HG03521 (cell line): ENCODE measurements around the gene RFX5.
A peak's percentile ranks its signal among the peaks of the same experiment; 100 is the strongest.
"Not testable (repeated sequence)": the region's sequence is repeated elsewhere in the genome, so short reads cannot be mapped to it uniquely, and the experiment has no call there.

ENCODE experiments used
- ATAC-seq: cut with Tn5 transposase; IDR thresholded peaks from one replicate; pipeline ENCODE4 v1.9.1; 2021; ENCODE audit warnings: mild to moderate bottlenecking, moderate library complexity; ENCODE audit not compliant: unreplicated experiment

The RFX5 gene

DNA sequence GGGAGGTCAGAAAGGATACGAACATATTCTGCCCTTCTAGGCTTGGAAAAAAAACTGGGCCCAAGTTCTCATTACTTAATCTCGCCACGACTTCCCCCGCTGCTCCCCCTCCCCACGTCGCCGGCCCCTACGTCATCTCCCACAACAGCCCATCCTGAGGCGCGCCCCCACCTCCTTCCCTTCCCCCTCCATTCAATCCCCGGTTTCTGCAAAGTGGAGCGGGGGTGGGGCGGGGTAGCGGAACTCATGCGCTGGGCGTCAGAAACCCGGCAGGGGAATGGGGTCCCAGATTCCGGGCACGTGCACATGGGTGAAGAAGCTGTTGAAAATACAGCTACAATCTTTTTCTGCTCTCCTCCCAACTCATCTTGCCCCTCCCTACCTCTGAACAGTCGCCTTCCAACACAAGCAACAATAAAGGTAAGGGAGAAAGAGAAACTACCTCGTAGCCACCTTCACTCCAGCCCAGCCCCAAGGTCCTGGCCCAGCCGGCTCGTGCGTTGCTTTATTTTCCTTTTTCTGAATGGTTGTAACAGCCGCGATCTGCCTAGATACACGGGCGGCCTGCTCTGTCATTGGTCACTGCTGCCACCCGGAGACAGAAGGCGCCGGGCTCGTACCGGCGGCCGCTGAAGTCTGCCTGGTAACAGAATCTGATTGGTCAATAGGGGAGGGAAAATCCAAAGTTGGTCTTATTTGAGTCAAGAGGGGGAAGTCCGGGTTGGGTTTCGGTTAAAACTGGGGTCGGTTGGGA is at the start of gene RFX5:
RFX5 (minus strand) TSS at position 484 of the 754 bp plus-strand sequence. CDS start 932 bp downstream, outside the sequence.
- peak; percentile 95 for ATAC-seq

DNA sequence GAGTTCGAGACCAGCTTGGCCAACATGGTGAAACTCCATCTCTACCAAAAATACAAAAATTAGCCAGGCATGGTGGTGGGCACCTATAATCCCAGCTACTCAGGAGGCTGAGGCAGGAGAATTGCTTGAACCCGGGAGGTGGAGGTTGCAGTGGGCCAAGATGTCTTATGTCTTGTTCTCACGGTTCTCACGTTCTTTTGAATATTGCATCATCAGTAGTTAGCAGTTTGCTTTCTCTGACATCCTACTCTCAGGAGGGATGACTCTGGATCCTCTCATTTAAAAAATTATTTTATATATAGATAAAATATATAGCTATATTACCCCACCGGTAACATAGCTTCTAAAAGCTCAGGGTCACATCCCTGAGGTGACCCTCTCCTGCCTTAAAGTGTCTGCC is 49.2 kb upstream of the RFX5 start:
- ATAC-seq: not testable (repeated sequence)

DNA sequence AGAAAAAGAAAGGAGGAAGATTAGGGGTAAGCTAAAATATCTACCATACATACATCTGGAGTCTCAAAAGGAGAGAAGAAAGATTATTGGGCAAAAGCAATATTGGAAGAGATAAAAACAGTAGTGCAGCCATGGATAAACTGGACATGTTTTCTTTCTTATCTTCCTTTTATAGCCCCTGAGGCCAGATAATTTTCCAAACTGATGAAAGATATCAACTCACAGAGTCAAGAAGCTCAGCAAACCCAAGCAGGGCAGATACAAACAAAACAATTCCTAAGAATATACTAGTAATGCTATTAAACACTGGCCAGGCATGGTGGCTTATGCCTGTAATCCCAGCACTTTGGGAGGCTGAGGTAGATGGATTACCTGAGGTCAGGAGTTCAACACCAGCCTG is 46.5 kb upstream of the RFX5 start:
- ATAC-seq: no peak

DNA sequence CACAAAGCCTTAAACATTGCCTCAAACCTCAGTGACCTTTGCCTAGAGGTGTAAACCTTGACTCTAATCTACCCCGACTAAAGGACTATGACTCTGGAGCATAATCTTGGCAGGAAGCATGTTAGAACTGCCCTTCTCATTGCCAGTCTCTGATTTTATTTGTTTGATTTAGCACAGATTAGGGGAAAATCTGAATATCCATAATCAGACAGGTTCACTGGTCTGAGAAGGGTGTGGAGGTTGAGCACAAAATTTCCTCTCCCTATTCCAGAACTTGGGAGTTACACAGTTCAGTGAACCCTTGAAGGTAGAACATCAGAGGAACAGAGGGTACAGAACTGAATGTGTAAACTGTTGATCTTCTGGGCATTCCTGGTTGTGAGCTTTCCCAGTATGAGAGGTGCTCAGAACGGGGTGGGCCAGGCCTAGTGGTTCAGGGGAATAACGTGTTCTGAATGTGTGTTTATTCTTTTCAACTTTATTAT is 44.1 kb upstream of the RFX5 start:
- ATAC-seq: no peak

DNA sequence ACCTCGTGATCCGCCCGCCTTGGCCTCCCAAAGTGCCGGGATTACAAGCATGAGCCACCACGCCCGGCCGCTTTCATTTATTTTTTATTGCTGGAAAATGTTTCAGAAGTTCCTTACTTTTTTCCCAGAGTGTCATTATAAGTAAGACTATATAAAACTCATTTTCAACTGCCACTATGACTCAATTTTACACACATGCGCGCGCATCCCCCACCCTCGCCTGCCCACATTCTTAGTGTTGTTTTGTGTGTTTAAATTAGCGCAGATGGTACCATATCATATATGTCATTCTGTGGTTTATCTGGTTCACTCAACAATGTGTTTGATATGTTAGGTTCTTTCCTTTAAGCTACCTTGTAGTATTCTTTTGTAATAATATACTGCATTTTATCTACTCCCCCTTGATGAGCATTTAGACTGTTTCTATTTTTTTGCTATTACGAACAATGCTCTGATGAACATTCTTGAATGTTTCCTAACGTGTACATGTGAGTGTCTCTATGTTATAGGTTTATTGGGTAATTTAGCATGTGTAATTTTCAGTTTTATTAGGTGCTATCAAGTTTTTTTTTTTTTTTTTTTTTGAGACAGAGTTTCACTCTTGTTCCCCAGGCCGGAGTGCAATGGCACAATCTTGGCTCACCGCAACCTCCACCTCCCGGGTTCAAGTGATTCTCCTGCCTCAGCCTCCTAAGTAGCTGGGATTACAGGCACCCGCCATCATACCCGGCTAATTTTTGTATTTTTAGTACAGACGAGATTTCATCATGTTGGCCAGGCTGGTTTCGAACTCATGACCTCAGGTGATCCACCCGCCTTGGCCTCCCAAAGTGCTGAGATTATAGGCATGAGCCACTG is 43.4 kb upstream of the RFX5 start:
- ATAC-seq: not testable (repeated sequence)

DNA sequence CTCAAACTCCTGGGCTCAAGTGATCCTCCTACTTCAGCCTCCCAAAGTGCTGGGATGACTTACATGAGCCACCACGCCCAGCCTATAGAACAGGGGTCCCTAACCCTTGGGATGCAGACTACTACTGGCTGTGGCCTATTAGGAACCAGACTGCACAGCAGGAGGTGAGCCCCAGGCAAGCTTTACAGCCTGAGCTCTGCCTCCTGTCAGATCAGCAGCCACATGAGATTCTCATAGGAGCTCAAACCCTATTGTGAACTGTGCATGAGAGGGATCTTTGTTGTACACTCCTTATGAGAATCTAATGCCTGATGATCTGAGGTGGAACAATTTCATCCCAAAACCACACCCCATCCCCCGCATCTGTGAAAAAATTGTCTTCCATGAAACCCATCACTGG is 39.0 kb upstream of the RFX5 start:
- no peak for ATAC-seq

DNA sequence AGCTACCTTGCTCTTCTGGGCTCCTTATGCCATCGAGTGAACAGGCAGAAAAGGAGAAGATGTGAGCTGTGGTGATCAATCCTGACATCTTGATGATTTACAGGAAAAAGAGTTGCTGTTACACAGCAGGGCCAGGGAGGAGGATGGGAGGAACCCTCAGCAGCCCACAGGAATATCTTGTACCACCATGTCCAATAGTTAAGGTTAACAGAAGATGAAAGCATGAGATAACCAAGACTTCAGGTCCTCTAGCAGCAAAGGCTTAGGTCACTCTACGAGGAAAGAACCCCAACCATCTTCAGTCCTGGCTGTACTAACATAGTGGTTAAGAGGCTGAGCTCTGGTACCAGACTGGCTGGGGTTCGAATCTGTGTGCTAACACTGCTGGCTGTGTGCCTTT is 37.5 kb upstream of the RFX5 start:
- ATAC-seq: no peak

DNA sequence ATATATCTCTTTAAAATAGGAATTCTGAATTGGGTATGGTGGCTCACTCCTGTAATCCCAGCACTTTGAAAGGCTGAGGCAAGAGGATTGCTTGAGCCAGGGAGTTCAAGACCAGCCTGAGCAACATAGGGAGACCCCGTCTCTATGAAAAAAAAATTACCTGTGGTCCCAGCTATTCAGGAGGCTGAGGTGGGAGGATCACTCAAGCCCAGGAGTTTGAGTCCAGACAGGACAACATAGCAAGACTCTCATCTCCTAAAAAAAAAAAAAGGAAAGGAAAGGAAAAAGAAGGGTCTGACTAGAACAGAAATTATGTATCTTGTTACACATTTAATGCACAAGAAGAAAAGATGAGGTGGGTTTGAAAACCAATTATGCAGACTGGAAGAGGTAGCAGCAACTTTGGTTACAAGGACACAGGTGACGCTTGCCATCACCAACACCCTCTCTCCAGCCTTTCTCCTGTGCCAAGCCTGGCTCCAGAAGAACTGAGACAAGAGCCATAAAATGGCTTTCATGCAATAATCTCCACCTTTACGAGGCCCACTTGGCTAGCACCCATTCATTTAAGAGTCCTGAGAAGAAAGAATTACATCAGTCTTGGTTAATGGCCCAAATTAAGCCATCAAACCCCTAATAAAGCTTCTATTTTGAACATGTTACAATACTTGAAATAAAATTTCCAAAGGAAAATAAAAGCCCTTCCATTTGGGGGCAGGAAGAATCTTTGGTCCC is 30.3 kb upstream of the RFX5 start:
- ATAC-seq: no peak

DNA sequence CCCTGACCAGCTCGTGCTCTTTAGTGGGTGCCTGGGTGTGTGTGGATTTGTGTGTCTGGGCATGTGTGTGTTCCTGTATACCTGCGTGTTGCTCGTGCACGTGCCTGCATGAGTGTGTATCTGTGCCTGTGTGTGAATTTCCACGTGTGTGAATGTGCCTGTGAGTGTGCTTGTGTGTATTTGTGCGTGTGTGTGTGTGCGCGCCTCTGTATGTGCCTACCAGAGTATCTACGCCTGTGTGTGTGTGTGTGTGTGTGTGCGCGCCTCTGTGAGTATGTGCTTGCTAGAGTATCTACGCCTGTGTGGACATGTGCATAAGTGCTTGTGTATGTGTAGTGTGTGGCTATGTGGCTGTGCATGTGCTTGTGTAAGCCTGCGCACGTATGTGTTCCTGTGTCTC is 26.1 kb upstream of the RFX5 start:
- no peak for ATAC-seq

DNA sequence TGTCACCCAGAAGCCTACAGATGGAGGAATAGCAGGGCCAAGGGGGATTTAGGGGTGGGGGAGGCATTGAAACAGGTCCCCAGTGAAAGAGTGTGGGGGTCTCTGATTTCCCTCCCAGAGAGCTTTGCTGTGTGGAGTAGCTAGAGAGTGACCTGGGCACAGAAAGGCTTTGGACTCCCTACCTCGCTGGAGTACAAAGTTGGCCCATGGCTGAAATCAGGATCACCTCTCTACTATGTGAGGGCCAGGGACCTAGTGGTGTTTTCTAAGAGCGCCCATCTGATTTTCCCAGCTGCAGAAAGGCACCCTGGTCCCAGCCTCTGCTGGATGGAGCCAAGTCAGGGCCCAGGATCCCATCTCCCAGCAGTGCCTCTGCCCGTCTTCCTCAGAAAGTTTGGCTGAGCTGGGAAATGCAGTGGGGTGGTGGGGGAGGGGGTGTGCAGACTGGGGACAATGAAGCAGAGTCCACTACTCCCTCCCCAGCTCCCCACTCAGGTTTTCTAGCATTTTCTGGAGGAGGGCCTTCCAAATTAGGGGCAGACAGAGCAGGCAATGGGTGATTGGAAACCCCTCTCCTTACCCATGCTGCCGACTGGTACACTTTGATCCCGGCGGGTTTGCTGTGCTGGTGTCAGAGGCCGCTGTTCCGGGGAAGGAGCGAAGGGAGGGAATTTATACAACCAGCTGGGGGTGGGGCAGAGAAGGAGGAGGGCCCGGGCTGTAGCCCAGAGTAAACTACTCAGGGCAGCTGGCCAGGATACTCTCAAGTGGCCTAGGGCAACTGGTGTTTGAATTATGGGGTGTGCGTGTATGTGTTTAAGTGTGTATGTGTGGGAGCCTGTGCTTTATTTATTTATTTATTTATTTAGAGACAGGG is 25.2 kb upstream of the RFX5 start, which contains the start of gene SELENBP1:
SELENBP1 (minus strand) TSS at position 648 of the 877 bp plus-strand sequence; CDS start at position 584, 64 bp downstream.
- ATAC-seq: no peak

DNA sequence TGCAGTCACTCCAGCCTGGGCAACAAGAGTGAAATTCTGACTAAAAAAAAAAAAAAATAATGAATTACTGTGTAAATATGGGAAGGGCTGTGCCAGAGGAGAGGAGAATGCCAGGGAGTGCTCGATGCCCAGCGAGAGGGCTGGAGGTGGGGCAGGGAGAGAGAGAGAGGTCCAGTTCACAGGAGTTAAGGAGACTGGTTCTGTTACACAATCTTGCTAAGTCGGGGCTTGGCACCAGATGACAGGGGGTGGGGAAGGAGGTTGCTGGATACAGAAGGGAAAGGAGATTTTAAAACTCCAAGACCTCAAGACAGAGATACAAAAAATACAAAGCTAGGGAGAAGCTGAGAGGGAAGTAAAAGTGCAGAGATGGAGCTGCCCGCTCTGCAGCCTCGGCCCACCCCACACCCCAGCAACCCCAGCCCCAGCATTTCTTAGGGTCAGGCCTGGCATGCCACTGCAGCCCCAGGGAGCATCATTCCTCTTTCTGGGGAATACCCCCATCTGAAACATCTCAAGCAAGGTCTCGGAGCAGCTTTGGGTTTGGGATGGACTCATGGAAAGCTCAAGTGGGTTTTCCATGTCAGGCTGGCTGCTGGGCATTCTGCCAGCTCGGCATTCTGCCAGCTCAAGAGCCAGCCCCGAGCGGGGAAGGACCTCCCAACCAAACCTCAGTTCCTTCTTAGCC is 24.5 kb upstream of the RFX5 start:
- ATAC-seq: no peak

DNA sequence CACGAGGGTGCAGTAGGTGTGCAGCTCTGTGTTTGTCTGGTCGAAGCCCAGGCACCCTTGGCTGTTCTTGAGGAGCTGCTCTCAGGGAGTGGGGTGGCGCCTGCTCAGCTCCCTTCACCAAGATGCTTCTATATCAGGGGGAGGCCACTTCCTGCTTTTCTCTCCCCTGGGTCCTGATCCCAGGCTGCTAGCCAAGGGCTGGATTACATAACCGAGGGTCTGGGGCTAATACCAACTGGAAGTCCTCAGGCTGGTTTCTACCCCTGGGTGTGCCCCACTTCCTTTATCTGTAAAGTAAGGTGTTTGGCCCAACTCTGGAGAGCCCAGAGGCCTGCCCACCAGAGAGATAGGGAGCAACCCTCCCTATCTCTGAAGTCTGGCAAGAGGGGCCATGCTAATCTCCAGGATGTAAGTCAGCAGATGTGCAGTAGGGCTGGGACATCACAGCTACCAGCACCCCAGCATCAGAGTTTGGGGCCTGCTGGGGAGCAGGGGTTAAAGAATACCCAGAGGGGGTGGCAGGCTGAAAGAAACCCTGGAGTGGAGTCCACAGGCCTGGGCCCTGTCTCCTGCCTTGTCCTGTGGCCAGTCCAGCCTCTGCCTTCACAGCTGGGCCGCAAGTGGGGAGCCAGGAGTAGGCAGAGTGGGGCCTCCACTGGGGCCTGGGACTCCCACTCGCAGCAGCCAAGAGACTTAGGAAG is 23.3 kb upstream of the RFX5 start:
- ATAC-seq: no peak

DNA sequence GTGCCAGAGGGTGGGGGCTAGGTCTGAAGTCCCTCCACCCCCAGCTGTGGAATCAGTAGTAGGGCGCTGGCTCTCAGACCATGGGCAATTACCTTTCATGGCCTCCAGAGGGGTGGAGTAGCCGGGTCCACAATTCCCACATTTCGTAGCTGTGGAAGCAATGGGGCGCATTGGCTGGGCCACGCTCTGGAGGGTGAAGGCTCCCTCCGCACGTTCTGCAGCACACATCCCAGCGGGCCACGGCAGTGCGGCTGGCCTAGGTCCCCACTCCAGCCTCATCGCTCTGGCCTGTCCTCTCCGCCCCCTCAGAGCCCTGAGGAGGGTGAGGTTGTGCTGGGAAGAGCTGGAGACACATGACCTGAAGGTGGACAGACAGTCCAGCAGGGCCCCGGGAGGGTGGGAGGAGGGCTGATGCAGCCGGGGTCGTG is 22.6 kb upstream of the RFX5 start:
- ATAC-seq: no peak

DNA sequence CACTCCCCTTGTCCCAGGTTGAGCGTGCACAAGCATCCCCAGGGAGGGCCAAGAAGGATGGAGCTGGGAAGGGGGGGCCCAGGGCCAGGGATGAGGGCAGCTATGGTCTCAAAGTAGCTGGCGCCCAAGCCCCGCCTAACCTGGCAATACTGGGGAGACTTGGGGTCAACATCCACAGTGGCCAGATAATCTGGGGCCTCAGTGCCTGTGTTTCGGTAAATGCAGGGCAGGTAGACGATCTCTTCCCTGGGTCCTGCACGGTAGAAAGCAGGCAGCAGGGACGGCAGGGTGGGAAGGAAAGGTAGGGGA is 22.2 kb upstream of the RFX5 start:
- ATAC-seq: no peak

DNA sequence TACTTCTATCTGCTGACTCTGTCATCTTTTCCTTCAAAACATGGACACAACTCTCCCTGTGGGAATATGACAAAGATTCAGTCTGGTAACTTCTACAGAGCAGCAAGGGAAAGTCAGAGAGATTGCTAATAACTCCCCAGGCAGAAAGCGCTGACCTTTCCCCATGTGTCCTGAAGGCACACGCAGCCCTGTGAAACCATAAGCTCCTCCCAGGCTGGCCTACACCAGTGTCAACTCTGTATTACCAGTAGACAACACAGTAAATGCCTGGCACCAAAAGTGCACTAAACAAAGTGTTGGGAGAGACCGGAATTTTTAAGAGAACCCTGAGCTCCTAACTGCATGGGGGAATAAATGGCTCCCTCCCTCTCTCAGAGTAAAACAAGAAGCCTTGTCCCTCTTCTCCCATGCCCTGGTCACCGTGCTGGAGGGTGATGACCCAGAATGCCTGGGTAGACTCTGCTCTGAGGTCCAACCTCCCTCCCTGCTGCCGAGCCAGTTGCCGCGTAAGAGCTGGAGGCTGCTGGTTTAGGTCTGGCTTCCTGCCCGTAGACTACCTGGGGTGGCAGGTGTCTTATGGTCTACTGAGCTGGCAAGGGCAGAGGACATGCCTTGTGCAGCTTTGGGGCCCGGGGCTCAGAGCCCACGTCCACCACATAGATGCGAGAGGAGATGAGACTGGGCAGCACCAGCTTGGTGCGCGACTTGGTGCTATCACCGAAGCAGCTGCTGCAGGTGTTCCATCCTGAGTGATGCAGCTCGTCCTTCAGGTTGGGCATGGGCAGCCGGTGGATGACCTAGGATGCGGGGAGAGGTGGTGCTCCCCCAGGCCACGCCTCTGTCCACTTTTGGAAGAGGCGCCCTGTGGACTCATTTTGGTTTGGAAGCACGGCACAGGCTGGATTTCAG is 21.6 kb upstream of the RFX5 start:
- no peak for ATAC-seq

DNA sequence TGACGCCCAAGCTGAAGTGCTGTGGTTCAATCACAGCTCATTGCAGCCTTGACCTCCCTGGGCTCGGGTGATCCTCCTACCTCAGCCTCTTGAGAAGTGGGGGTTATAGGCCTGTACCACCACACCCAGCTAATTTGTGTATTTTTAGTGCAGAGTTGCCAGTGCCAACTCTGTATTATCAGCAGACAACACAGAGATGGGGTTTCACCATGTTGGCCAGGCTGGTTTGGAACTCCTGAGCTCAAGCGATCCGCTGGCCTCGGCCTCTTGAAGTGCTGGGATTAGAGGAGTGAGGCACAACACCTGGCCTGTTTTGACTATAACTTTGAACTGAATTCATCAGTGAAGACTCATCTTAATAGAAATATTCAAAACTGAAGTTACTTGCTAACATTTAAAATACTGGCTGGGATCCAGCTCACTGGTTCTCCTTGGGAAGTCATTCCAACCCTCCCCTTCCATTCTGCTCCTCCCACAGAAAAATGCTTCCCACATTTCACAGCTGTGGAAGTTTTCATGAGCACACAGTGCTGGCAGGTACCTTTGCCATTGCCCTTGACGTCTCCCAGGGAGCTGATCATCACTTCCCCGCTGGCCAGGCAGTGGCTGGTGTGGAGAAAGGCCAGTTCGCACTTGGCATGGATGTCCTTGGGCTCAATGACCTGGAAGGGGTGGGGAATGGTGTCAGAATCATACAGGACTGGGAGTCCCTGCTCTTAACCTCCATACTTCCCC is 20.8 kb upstream of the RFX5 start:
- ATAC-seq: no peak

DNA sequence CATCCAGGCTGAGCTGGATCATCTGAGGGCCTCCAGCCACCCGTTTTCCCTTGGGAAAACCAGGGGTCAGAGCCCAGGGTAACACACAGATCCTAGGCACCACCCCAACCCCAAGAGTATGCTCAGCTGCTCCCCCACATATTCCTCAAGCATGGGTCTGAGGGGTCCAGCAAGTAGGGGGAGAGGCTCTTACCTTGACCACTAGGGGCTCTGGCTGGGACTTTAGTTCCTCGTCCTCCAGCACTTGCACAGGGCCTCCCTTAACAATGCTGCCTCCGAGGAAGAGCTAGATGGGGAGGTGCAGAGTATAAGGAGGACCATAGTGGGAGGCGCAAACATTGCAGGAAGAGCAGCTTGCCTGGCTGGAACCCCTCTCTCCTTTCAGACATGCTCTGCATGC is 17.9 kb upstream of the RFX5 start:
- ATAC-seq: no peak
